Breast epithelium (tissue), 3 donors: ENCODE data around the gene MACROD2.

Experiments
- CTCF ChIP-seq, 3 donors: fragments of 450-650 bp; IDR thresholded peaks; one replicate each; pipeline ENCODE4 v1.5.1; 2016 to 2017; ENCODE audit warnings: antibody characterized with exemption in 3 of 3, mild to moderate bottlenecking in 3 of 3, moderate library complexity in 3 of 3
- POLR2A ChIP-seq: fragments of 450-650 bp; IDR thresholded peaks from one replicate; pipeline ENCODE4 v1.6.1; 2016; ENCODE audit warnings: antibody characterized with exemption, mild to moderate bottlenecking, moderate library complexity
- POLR2AphosphoS5 ChIP-seq, 3 donors: sonication (generic); formaldehyde crosslinking; IDR thresholded peaks; one replicate each; pipeline ENCODE4 v1.6.1; 2017; ENCODE audit warnings: antibody characterized with exemption in 3 of 3

DNA sequence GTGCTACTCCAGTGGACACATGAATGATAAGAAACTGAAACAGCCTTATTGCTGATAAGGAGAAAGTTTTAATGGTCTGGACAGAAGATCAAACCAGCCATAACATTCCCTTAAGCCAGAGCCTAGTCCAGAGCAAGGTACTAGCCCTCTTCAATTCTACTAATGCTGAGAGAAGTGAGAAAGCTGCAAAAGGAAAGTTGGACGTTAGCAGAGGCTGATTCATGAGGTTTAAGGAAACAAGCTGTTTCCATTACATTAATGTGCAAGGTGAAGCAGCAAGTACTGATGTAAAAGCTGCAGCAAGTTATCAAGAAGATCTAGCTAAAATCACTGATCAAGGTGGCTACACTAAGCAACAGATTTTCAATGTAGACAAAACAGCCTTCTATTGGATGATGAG, 1943.5 kb downstream of the MACROD2 start:
- TF ChIP-seq CTCF (IDR thresholded peaks at IDR 0.05) (no peak), POLR2A (no peak), POLR2AphosphoS5 (IDR thresholded peaks at IDR 0.05) (no peak)
